Psoas muscle (tissue), 8 donors: ENCODE measurements around the gene THSD8. TPM values are rescaled to one million over a fixed set of nuclear protein-coding genes. Genes with fewer than 3 reads are reported as not detected.
A peak's percentile ranks its signal among the peaks of the same experiment; 100 is the strongest.
"Not testable (repeated sequence)": the region's sequence is repeated elsewhere in the genome, so short reads cannot be mapped to it uniquely, and the experiment has no call there.

Experiments
- ATAC-seq, 4 donors: fragments of 200-7000 bp; cut with Tn5 transposase; one replicate each; pipeline ENCODE4 v1.9.1; 2020; ENCODE audit warnings: moderate library complexity in 3 of 4, mild to moderate bottlenecking in 2 of 4
- DNase-seq, 2 donors: peaks; one replicate each; pipeline ENCODE4 v3.0.0-alpha.2; 2020
- H3K27ac ChIP-seq: fragments of 200-600 bp; one replicate; pipeline ENCODE4 v1.8.0; 2022
- H3K27me3 ChIP-seq, 3 donors: fragments of 200-600 bp in 1 of 3; one replicate each; pipeline versions ENCODE4 v1.6.1 to v1.8.0; 2013 to 2022; ENCODE audit warnings: low read length in 2 of 3, mild to moderate bottlenecking in 2 of 3, moderate library complexity in 1 of 3; ENCODE audit not compliant: insufficient read depth in 3 of 3
- H3K36me3 ChIP-seq, 2 donors: fragments of 200-600 bp in 1 of 2; one replicate each; pipeline versions ENCODE4 v1.6.1 to v1.8.0; 2013 to 2022; ENCODE audit warnings: low read depth in 1 of 2, mild to moderate bottlenecking in 1 of 2, moderate library complexity in 1 of 2; ENCODE audit not compliant: insufficient read depth in 1 of 2
- H3K4me1 ChIP-seq: fragments of 200-600 bp; one replicate; pipeline ENCODE4 v1.8.0; 2022
- H3K4me3 ChIP-seq: fragments of 200-600 bp; one replicate; pipeline ENCODE4 v1.8.0; 2022; ENCODE audit warnings: mild to moderate bottlenecking
- H3K9me3 ChIP-seq: fragments of 200-600 bp; one replicate; pipeline ENCODE4 v1.8.0; 2022
- WGBS, 3 donors: extraction: QIAGEN DNeasy Blood & Tissue Kit; methylation state at CpG; one replicate each; pipeline versions ENCODE4 v1.1.6 to v1.1.7; 2013; 5-methylcytosine and 5-hydroxymethylcytosine counted together
- intact Hi-C, 2 donors: fragments of 100-400 bp; cut with DNase I; formaldehyde crosslinking; loops; one replicate each; pipeline versions ENCODE4 v1.11.0 to v1.14.2; 2022
- polyA plus RNA-seq, 3 donors: library from polyadenylated mRNA; stranded (reverse); fragments of 200-250 nt; gene quantifications; one replicate each; pipeline ENCODE4 v1.2.3, GENCODE V29; 2013
- total RNA-seq, 4 donors: library from RNA; stranded (reverse); fragmentation: NEBNext Ultra II Directional in 2 of 4; extraction: Animal tissue kit (Norgen Biotek cat#: 25700) in 2 of 4; gene quantifications; one replicate each; pipeline versions ENCODE4 v1.2.1 to v1.2.4, GENCODE V29; 2021 to 2023
- TF ChIP-seq, protein P1 (sequence below): fragments of 200-600 bp; IDR thresholded peaks from one replicate; pipeline ENCODE4 v1.8.0; 2022; ENCODE audit warnings: antibody characterized with exemption
- donor health status: healthy with polysubstance abuse.
- donor health status: DM: no; HTN: no; CAD: no; lungs with moderate emphysema.
- donor health status: Bipolar disorder and iron deficiency.
- donor health status: healthy.
- donor health status: DM: yes; HTN: yes; CAD: no.
- donor health status: DM: no; HTN: no; CAD: no.
- donor health status: DM: no; HTN: no; CAD: no.
- donor health status: DM: yes; HTN: yes; CAD: no.

The THSD8 gene
- total and polyA plus RNA-seq, 7 donors = 0.92 to 3.2 (median 2.0) TPM

DNA sequence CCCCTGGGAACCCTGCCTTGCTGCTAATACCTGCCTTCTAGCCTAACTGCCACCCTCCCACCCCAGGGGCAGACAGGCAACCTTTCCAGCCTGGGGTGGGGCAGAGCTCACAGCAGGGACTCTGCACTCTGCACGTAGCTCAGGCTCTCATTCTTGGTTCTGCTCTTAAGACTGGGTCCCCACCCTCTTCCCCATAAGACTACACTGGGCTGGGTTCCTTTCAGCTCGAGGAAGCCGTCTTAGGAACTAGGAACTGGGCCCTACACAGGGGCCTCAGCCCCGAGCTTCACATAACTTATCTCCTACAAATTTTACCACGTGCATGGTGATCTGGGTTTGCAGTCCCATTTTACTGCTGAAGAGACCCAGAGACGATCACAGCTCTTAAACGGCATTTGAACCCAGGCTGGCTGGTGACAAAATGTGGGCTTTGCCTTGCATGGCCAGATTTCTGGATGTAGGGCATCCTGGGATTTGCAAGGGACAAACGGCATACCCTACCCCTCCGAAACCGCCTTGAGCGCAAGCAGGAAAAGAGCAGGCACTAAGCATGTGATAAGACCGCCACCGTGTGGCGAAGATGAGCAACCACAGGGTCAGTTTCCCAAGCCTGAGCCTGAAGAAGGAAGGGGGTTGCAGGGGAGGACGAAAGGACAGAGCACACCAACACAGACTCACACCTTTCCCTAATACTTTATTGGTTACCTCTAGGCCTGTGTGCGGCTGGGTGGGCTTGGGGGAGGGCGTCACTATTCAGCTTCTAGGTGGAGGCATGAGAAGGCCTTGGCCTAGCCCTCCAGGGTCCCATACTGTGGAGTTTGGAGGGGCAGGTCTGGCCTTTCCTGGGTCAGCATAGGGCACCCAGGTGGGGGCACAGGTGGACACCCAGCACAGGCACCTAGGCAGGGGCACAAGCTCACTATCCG, 5.5 kb upstream of the THSD8 start:
- ATAC-seq (peak in 2 of 4 donors; percentile 28 to 40), DNase-seq (peak; percentile 71 to 85)
- Histone ChIP-seq H3K36me3 (peaks cover 0 to 31% of the 10 kb centered on the region in 2 donors), H3K27ac (peak overlapping the region; percentile 19), H3K27me3 (no peaks in the 10 kb centered on the region), H3K4me3 (no peak overlapping the region), H3K4me1 (peaks cover 17% of the 10 kb centered on the region), H3K9me3 (no peaks in the 10 kb centered on the region)
- intact Hi-C loops = loop anchor here (1.0 to 5.0 kb wide), 4 partner anchors 19 to 74 kb away; partner anchors contain the start of gene TNPO2 (in 1 of the 2)
- TF ChIP-seq, protein P1, sequence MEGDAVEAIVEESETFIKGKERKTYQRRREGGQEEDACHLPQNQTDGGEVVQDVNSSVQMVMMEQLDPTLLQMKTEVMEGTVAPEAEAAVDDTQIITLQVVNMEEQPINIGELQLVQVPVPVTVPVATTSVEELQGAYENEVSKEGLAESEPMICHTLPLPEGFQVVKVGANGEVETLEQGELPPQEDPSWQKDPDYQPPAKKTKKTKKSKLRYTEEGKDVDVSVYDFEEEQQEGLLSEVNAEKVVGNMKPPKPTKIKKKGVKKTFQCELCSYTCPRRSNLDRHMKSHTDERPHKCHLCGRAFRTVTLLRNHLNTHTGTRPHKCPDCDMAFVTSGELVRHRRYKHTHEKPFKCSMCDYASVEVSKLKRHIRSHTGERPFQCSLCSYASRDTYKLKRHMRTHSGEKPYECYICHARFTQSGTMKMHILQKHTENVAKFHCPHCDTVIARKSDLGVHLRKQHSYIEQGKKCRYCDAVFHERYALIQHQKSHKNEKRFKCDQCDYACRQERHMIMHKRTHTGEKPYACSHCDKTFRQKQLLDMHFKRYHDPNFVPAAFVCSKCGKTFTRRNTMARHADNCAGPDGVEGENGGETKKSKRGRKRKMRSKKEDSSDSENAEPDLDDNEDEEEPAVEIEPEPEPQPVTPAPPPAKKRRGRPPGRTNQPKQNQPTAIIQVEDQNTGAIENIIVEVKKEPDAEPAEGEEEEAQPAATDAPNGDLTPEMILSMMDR = peak; percentile 93
- WGBS, 3 donors = 11 to 17% (median 11%) methylated on average over 18 of the region's 18 CpGs

DNA sequence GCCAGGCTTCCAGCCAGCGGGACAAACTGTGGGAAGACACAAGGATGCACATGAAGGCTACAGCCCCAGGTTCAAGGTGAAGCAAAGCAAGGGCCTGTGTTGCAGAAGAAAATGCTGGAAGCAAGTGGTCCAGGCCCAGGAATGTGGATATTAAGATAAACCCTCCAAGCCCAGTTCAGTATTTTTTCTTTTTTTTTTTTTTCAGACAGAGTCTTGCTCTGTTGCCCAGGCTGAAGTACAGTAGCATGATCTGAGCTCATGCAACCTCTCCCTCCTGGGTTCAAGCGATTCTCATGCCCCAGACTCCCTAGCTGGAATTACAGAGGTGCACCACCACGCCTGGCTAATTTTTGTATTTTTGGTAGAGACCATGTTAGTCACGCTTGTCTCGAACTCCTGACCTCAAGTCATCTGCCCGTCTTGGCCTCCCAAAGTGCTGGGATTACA, 4.7 kb upstream of the THSD8 start:
- DNase-seq = no peak
- intact Hi-C loops = loop anchor here (5.0 kb wide), 2 partner anchors 35 to 75 kb away; partner anchors contain the start of gene TNPO2 (in 1 of the 2)
- Histone ChIP-seq H3K36me3 (peaks cover 0 to 31% of the 10 kb centered on the region in 2 donors), H3K27me3 (no peaks in the 10 kb centered on the region), H3K4me1 (peaks cover 20% of the 10 kb centered on the region), H3K27ac (no peak overlapping the region), H3K4me3 (no peak overlapping the region), H3K9me3 (no peaks in the 10 kb centered on the region)
- ATAC-seq = no peak
- TF ChIP-seq, protein P1 = no peak
- 88 to 89% (median 88%) methylated on average over 6 of the region's 6 CpGs for WGBS, 3 donors

DNA sequence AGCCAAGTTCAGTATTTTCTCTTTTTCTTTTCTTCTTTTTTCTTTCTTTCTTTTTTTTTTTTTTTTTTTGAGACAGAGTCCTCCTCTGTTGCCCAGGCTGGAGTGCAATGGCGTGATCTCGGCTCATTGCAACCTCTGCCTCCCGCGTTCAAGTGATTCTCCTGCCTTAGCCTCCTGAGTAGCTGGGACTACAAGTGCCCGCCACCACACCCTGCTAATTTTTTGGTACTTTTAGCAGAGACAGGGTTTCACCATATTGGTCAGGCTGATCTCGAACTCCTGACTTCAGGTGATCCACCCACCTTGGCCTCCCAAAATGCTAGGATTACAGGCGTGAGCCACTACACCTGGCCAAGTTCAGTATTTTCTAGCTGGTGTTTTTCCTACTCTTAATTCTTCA, 4.3 kb upstream of the THSD8 start:
- H3K27me3 ChIP-seq, H3K9me3 ChIP-seq, DNase-seq, H3K27ac ChIP-seq, H3K4me3 ChIP-seq, ATAC-seq: not testable (repeated sequence)
- 94 to 98% (median 95%) methylated on average over 7 of the region's 7 CpGs for WGBS, 3 donors
- peaks cover 0 to 31% of the 10 kb centered on the region in 2 donors for H3K36me3 ChIP-seq
- intact Hi-C loops = loop anchor here (5.0 kb wide), 2 partner anchors 35 to 75 kb away; partner anchors contain the start of gene TNPO2 (in 1 of the 2)
- peaks cover 25% of the 10 kb centered on the region for H3K4me1 ChIP-seq

DNA sequence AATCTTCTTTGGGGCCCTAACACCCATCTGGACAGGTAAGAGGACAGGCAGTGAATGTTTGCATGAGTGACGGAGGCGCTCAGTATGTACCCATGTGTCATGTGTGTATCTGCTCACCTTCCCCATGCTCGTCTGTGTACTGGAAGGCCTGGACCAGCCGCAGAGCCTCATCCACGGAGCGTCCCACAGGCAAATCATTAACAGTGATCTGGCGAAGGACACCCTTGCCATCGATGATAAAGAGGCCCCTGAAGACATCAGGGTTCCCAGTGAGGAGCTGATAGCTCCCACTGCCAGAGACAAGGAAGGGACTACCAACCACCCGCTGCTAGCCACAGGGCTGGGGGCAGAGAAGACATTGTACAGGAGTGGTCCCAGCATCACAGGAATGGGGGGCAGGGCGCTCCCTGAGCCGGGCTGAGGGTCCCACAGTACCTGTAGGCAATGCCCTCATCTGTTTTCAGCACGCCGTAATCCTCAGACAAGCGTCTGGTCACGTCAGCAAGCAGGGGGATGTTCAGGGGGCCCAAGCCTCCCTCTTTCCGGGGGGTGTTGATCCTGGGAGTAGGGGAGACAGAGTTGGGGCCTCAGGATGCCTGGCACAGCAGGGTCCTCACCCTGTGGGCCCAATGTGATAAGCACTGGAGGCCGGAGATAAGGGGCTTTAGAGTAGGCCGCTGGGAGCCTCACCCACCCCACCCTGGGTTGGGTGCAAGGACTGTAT, 2.0 kb upstream of the THSD8 start:
- Histone ChIP-seq H3K4me3 (peak overlapping the region; percentile 96), H3K36me3 (peaks cover 0 to 31% of the 10 kb centered on the region in 2 donors), H3K4me1 (peaks cover 19% of the 10 kb centered on the region), H3K27ac (no peak overlapping the region), H3K27me3 (no peaks in the 10 kb centered on the region), H3K9me3 (no peaks in the 10 kb centered on the region)
- DNase-seq = no peak
- ATAC-seq = no peak
- WGBS, 3 donors = 92 to 94% (median 93%) methylated on average over 18 of the region's 18 CpGs
- TF ChIP-seq, protein P1 = no peak
- intact Hi-C loops = loop anchor here (5.0 to 10.0 kb wide), 3 partner anchors 38 to 135 kb away; partner anchors contain the start of genes CALR (in 1 of the 2), FARSA (in 1 of the 2) and TNPO2 (in 1 of the 2)

DNA sequence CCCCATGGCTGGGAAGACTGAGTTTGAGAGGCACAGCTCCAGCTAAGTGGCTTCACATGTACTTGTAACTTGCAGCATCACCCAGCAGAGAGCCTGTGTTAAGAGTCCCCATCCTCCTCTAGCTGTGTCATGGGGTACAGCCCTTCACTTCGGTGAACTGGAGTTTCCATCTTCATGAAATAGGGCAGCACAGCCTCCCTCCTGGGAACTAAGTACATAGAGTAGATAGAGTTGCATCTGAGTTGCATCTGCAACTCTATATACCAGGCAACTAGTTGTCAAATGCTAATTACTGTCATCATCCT, 1.5 kb upstream of the THSD8 start:
- TF ChIP-seq, protein P1 = no peak
- Histone ChIP-seq H3K9me3 (no peaks in the 10 kb centered on the region), H3K36me3 (peaks cover 0 to 31% of the 10 kb centered on the region in 2 donors), H3K4me1 (peaks cover 19% of the 10 kb centered on the region), H3K4me3 (peak overlapping the region; percentile 96), H3K27me3 (no peaks in the 10 kb centered on the region), H3K27ac (peak overlapping the region; percentile 6)
- DNase-seq (no peak), ATAC-seq (no peak)
- intact Hi-C loops = loop anchor here in 1 of 2 donors (5.0 to 10.0 kb wide), 2 partner anchors 38 to 134 kb away; partner anchors contain the start of genes CALR and FARSA
- 79 to 89% (median 80%) methylated on average over 1 of the region's 1 CpG for WGBS, 3 donors
